ENCODE measurements around the gene REXO1. TPM values are rescaled to one million over a fixed set of nuclear protein-coding genes. Genes with fewer than 3 reads are reported as not detected.

Gene REXO1
- total and polyA plus RNA-seq, 2 of the 8 experiments (the other 6 are each of a cell fraction or from before 2014, with no cell fraction given): 42.4 to 44.3 TPM

- TF ChIP-seq ASH2L (IDR thresholded peaks at IDR 0.05; ENCODE audit: low read length) (no peak), BCL11A (IDR thresholded peaks at IDR 0.05; ENCODE audit: low read depth in 2 of 2, low read length in 2 of 2) (no peak), MAX (IDR thresholded peaks at IDR 0.05) (no peak), GABPA (IDR thresholded peaks at IDR 0.05; ENCODE audit: borderline replicate concordance, insufficient read depth, low read length) (peak; percentile 66; the same call in 1 of the 2 replicates), RAD21 (IDR thresholded peaks at IDR 0.05 in 1 of 2, conservative IDR thresholded peaks at IDR 0.05 in 1 of 2; ENCODE audit: low read depth in 2 of 2, low read length in 2 of 2) (peak in 1 of 2 experiments; percentile 26; a peak in 2 of 4 replicates), CBX8 (IDR thresholded peaks at IDR 0.05; ENCODE audit: borderline replicate concordance, low read depth, low read length) (no peak), FOSL1 (IDR thresholded peaks at IDR 0.05; ENCODE audit: insufficient read depth, low read depth, low read length) (no peak), CHD2 (IDR thresholded peaks at IDR 0.05; ENCODE audit: low read length) (no peak), KDM1A (IDR thresholded peaks at IDR 0.05; ENCODE audit: borderline replicate concordance, low read length) (no peak), KDM4A (IDR thresholded peaks at IDR 0.05; ENCODE audit: low read depth, low read length, severe bottlenecking) (no peak), SP2 (IDR thresholded peaks at IDR 0.05; ENCODE audit: low read length) (no peak), JUND (IDR thresholded peaks at IDR 0.05; ENCODE audit: low read length) (no peak), GTF2F1 (IDR thresholded peaks at IDR 0.05; ENCODE audit: borderline replicate concordance, low read depth, low read length) (no peak), JUN (IDR thresholded peaks at IDR 0.05; ENCODE audit: low read depth, low read length) (no peak), EP300 (IDR thresholded peaks at IDR 0.05; ENCODE audit: borderline replicate concordance in 1 of 2, low read depth in 2 of 2, low read length in 2 of 2) (no peak), TCF12 (IDR thresholded peaks at IDR 0.05; ENCODE audit: low read depth, low read length) (no peak)
These were observed 4.5 kb downstream of the REXO1 start (continued) for GRCh38 chr19:1843646-1844394.

Data from H1 (cell line).